ENCODE results near the gene COX20.

GRCh38 chr1:244850099-244850852, 14.8 kb downstream of the COX20 start:
- TF ChIP-seq CTCF (IDR thresholded peaks at IDR 0.05) (no peak), POLR2A (IDR thresholded peaks at IDR 0.05) (no peak)
